OCI-M1 (cell line): Measurements from ENCODE around the gene SORL1.

Source experiments
- DNase-seq: peaks from one replicate; lab custom pipeline; 2025; lab: John Stamatoyannopoulos, UW

Gene SORL1

GRCh38 chr11:121535129-121535796 is 83.1 kb downstream of the SORL1 start:
- no peak for DNase-seq

GRCh38 chr11:121536126-121536525 is 84.0 kb downstream of the SORL1 start:
- no peak for DNase-seq

- DNase-seq, result no peak
Observed at GRCh38 chr11:121538054-121538453, 85.9 kb downstream of the SORL1 start.

- DNase-seq, result no peak
Observed at GRCh38 chr11:121539000-121539399, 86.9 kb downstream of the SORL1 start.

GRCh38 chr11:121540627-121541026 is 88.5 kb downstream of the SORL1 start:
- DNase-seq, result no peak

GRCh38 chr11:121543836-121544380 is 91.8 kb downstream of the SORL1 start:
- no peak for DNase-seq

GRCh38 chr11:121544956-121545355 is 92.8 kb downstream of the SORL1 start:
- no peak for DNase-seq

GRCh38 chr11:121547574-121547973 is 95.5 kb downstream of the SORL1 start:
- no peak for DNase-seq

- DNase-seq, result no peak
Observed at GRCh38 chr11:121550247-121551030, 98.3 kb downstream of the SORL1 start.

GRCh38 chr11:121551463-121551862 is 99.3 kb downstream of the SORL1 start:
- DNase-seq, result no peak

- no peak for DNase-seq
Observed at GRCh38 chr11:121552154-121552553, 100.0 kb downstream of the SORL1 start.

- DNase-seq, result no peak
Observed at GRCh38 chr11:121552644-121553043, 100.5 kb downstream of the SORL1 start.

- no peak for DNase-seq
Observed at GRCh38 chr11:121553389-121553788, 101.3 kb downstream of the SORL1 start.

- no peak for DNase-seq
Observed at GRCh38 chr11:121553806-121554205, 101.7 kb downstream of the SORL1 start.

- no peak for DNase-seq
Observed at GRCh38 chr11:121554552-121554951, 102.4 kb downstream of the SORL1 start.

- DNase-seq, result no peak
Observed at GRCh38 chr11:121555121-121555520, 103.0 kb downstream of the SORL1 start.

- DNase-seq, result no peak
Observed at GRCh38 chr11:121556937-121557336, 104.8 kb downstream of the SORL1 start.

GRCh38 chr11:121557348-121557747 is 105.2 kb downstream of the SORL1 start:
- DNase-seq, result no peak

- DNase-seq, result no peak
Observed at GRCh38 chr11:121559606-121560200, 107.6 kb downstream of the SORL1 start.

- no peak for DNase-seq
Observed at GRCh38 chr11:121560236-121560635, 108.1 kb downstream of the SORL1 start.

GRCh38 chr11:121561240-121561639 is 109.1 kb downstream of the SORL1 start:
- no peak for DNase-seq

- DNase-seq, result no peak
Observed at GRCh38 chr11:121561716-121562115, 109.6 kb downstream of the SORL1 start.

GRCh38 chr11:121563003-121563402 is 110.9 kb downstream of the SORL1 start:
- DNase-seq, result no peak
